Activated T-cell treated with anti-CD3 and anti-CD28 coated beads, Interleukin-2, amount 50 U/mL, for 1 hour (primary cell): ENCODE measurements around the gene NPAP1.
"Not testable (repeated sequence)": the region's sequence is repeated elsewhere in the genome, so short reads cannot be mapped to it uniquely, and the experiment has no call there.

Source experiments
- DNase-seq: peaks from one replicate; pipeline ENCODE4 v3.0.0-alpha.2; 2020

The NPAP1 gene, protein sequence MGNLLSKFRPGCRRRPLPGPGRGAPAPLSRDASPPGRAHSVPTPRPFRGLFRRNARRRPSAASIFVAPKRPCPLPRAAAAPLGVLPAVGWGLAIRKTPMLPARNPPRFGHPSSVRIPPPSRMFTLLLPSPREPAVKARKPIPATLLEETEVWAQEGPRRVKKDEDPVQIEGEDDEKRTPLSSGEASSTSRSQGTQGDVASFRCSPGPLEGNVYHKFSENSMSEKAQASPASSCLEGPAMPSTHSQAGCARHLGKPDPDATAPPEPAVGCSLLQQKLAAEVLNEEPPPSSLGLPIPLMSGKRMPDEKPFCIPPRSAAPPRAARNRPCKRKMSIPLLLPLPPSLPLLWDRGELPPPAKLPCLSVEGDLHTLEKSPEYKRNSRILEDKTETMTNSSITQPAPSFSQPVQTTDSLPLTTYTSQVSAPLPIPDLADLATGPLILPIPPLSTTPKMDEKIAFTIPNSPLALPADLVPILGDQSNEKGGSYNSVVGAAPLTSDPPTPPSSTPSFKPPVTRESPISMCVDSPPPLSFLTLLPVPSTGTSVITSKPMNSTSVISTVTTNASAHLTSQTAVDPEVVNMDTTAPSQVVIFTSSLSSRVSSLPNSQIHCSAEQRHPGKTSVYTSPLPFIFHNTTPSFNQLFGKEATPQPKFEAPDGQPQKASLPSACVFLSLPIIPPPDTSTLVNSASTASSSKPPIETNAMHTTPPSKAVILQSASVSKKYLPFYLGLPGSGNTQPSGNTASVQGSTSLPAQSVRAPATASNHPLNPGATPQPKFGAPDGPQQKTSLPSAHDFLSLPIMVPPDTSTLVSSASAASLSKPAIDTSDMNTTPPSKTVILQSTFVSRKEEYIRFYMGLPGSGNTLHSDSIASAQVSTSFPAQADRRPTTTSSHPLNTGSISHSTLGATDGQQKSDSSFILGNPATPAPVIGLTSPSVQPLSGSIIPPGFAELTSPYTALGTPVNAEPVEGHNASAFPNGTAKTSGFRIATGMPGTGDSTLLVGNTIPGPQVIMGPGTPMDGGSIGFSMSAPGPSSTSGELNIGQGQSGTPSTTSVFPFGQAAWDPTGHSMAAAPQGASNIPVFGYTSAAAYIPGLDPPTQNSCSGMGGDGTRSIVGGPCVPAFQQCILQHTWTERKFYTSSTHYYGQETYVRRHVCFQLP

DNA sequence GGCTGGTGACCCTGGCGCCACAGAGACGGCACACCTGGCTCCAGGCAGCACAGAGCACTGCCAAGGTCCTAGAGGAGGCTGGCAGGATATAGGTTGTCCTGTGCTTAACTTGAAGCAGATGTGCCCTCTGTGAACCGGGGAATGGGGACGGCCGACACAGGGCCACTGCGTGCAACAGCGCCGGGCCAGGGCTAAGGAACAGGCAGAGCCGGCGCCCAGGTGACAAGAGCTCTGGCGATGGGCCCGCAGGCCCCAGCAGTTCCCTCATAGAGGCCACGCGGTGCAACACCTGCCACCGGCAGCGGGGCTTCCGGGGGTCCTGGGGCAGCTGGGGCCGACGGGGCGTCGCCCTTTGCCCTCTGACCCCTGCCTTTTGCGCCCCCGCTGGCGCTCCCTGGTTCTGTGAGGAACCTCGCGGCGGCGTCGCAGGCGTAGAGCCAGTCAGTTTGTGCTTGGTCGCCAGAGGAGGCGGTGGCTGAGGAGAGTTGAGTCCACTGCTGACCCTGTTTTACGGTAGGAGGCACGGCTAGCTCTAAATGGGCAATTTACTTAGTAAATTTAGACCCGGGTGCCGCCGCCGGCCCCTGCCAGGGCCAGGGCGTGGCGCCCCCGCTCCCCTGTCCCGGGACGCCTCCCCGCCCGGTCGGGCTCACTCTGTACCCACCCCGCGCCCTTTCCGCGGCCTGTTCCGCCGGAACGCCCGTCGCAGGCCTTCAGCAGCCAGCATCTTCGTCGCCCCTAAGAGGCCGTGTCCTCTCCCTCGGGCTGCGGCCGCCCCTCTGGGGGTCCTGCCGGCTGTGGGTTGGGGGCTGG is at the start of gene NPAP1:
NPAP1 (plus strand) TSS at position 444 of the 813 bp plus-strand sequence; CDS start at position 537, 93 bp downstream.
- DNase-seq, result no peak

DNA sequence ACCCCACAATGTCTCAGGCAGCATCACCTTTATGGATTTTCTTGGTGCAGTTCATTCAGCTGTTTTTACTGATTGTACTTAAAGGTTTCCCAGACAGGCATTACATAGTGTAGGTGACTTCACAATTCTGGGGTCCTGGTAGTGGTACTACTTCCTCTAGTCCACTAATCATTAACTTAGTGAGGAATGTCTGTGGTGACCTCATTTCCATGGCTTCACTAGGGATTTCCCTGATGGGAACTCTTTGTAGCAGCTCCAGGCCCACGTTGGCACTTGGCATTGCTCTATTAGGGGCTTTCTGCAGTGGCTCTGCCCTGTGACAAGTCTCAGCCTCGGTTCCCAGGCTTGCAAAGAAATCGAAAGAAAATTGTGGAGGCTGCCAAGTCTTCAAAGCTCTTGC is 48.1 kb upstream of the NPAP1 start:
- no peak for DNase-seq

GRCh38 chr15:24633082-24633481 is 42.5 kb upstream of the NPAP1 start:
- no peak for DNase-seq

- DNase-seq, result not testable (repeated sequence)
Observed at GRCh38 chr15:24639412-24639811, 36.2 kb upstream of the NPAP1 start.

GRCh38 chr15:24645627-24646026 is 29.9 kb upstream of the NPAP1 start:
- DNase-seq, result no peak

- no peak for DNase-seq
Observed at GRCh38 chr15:24659622-24660021, 16.0 kb upstream of the NPAP1 start.

DNA sequence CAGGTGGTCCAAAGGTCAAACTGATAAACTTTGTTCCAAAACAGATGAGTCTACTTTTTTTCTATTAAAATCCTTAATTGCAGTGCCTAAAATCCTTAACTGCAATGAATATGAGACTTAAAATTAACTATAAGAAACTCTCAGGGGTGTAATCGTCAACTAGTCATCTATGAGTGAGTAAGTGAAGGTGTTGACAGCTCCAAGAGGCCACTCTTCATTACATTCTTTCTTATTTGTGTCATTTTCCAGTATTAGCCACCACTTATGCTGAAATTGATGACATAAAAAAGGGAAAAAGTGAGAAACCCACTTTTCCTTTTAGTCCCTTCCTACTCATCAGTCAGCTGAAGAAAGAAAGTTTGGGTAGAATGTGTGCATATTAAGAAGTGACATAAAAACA is 12.6 kb upstream of the NPAP1 start:
- no peak for DNase-seq

DNA sequence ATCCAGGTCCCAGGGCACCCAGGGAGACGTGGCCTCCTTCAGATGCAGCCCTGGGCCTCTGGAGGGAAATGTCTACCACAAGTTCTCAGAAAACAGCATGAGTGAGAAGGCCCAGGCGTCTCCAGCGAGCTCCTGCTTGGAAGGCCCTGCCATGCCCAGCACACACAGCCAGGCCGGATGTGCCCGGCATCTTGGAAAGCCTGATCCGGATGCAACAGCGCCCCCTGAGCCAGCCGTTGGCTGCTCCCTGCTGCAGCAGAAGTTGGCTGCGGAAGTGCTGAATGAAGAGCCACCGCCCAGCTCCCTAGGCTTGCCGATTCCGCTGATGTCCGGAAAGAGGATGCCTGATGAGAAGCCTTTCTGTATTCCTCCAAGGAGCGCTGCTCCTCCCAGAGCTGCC is 856 bp downstream of the NPAP1 start:
- DNase-seq, result no peak

- no peak for DNase-seq
Observed at GRCh38 chr15:24678485-24678884, 2.9 kb downstream of the NPAP1 start.

DNA sequence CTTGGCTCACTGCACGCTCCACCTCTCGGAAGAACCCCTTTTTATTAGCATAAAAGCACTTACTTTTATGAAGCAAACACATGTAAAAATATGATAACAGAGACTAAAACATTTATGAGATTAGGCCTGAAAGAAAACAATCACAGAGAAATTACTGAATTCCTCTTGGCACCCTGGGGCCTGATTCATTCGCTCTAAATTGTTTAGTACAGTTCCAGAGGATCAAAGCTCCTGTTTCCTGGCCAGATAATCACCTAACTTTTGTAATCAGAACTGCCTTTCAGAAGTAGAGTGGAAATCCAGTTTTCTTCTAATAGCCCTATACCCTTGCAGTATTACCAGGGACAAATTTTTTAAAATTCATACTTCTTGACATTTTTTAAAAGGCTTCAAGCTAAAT is 6.4 kb downstream of the NPAP1 start:
- no peak for DNase-seq

DNA sequence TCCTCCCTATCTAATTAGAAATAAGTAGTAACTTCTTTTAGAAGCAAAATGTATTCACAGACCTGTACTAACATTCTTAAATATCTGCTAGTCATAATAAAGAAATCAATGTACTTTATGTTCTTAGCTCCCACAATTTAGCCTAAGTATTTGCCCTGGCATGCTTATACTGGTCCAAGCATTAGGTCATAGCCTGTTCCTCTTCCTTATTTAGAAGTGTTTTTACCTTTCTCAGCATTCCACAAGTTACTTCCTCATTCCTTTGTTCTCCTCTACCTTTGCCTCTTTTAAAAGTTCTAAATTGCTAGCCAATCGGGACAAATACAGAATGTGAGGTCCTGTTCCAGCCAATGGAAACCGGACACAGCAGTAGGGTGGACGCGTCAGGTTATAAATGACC is 7.3 kb downstream of the NPAP1 start:
- not testable (repeated sequence) for DNase-seq

DNA sequence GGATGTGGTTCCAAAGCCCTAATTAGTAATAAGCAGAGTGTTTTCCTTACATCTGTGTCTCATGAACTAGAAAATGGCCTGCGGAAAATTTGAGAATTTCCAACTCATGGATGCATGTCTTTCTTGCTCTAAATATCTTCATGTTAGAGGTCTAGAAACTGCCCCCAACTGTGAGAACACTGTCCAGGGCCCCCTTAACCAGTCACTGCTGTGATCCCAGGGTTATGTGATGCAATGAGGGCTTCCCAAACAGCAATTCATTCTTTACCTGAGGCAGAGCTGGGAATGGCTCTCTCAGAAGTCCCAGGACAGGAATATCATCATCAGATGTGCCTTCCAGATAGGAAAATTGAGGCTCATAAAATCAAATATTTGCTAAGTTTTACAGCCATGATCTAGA is 8.2 kb downstream of the NPAP1 start:
- no peak for DNase-seq

- no peak for DNase-seq
Observed at GRCh38 chr15:24684313-24684712, 8.7 kb downstream of the NPAP1 start.

- no peak for DNase-seq
Observed at GRCh38 chr15:24696201-24696600, 20.6 kb downstream of the NPAP1 start.

DNA sequence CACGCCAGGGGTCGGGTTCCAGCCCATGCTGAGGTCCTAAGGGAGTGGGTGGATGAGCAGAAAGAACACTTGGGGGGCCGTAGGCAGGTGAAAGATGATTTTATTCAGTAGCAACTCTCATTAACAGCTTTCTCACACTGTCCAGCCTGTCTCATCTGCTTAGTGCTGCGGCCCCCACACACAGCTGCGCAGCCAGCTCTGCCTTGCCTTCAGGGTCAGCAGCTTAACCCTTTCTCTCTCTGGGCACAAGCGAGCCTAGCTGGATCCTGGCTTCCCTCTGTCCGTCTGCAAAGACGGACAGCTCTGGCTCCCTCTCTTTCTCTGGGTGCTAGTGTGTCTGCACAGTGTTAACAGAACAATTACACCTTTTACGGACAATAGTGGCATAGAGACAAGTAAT is 21.3 kb downstream of the NPAP1 start:
- no peak for DNase-seq

DNA sequence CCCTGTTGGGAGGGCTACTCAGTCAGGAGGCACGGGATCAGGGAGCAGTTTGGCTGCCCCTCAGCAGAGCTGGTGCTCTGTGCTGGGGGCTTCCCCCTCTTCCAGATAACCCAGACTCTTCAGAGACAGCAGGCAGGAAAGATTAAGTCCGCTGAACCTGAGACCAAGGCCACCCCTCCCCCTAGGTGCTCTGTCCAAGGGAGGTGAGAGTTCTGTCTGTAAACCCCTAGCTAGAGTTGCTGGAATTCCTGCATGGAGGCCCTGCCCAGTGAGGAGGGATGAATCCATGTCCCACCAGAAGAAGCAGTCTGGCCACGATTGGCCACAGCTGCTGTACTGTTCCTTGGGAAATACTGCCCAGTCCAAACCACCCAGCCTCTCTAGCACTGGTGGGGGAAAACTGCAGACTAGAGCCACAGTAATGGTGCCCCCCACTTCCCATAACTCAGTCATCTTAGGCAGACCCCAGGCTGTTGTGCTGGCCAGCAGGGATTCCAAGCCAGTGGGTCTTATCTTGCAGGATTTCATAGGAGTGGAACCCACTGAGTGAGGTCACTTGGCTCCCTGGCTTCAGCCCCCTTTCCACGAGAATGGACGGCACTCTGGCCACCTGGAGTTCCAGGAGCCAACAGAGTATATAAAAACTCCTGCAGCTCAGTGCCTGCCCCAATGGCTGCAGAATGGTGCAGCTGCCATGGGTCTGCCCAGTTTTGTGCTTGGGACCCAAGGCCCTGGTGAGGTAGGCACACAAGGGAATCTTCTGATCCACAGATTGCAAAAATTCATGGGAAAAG is 42.9 kb downstream of the NPAP1 start:
- DNase-seq, result no peak

- no peak for DNase-seq
Observed at GRCh38 chr15:24729760-24730159, 54.2 kb downstream of the NPAP1 start.
